ENCODE data around the gene PPRC1. TPM values are rescaled to one million over a fixed set of nuclear protein-coding genes. Genes with fewer than 3 reads are reported as not detected.

The PPRC1 gene
- total and polyA plus RNA-seq, 2 donors (not counting 3 experiments of a cell fraction or from before 2014, with no cell fraction given), result 27.0 to 49.9 TPM

DNA sequence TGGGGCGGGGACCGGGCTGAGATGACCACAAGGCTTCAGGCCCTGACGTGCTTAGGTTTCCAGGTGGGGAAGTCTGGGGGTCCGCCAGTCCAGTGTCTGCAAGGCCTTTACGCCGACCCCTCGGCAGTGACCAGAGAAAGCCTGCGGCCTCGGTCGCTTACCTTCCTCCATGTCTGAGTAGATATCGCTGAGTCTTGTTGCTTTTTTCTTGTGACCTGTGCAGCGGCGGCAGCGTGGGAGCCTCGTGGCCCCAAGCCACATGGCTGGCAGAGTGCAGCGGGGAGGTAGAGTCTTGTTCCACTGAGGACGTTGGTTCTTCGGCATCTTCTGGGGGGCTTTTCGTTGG is 19.7 kb downstream of the PPRC1 start:
- peak overlapping the region; percentile 96 for H3K4me2 ChIP-seq (ENCODE audit: insufficient read depth, low read length)
- peaks cover 13 to 15% of the 10 kb centered on the region in 2 experiments for H3K36me3 ChIP-seq (ENCODE audit: control insufficient read depth in 2 of 2, extremely low read depth in 1 of 2, insufficient read depth in 2 of 2, low read length in 2 of 2)
- BruUV-seq (replicated peaks), result TSS peak; percentile 67
- no peaks in the 10 kb centered on the region for H3K27me3 ChIP-seq (ENCODE audit: control insufficient read depth in 2 of 2, insufficient read depth in 2 of 2, low read length in 2 of 2)
- H3K9me3 ChIP-seq (replicated peaks; ENCODE audit: control insufficient read depth, insufficient read depth, low read length), result no peaks in the 10 kb centered on the region
- H3K4me3 ChIP-seq (replicated peaks in 1 of 3; ENCODE audit: insufficient read depth in 1 of 3, low read depth in 1 of 3, low read length in 3 of 3), result peak overlapping the region; percentile 24 to 71 (median 66)
- TF ChIP-seq JUN (IDR thresholded peaks at IDR 0.05; ENCODE audit: borderline replicate concordance, insufficient read depth, insufficient read length, low read depth) (no peak), POLR2AphosphoS5 (IDR thresholded peaks at IDR 0.05; ENCODE audit: insufficient read depth, low read depth, low read length) (no peak), FOS (IDR thresholded peaks at IDR 0.05; ENCODE audit: borderline replicate concordance, insufficient read depth, low read length) (no peak)
- TF ChIP-seq, protein P1, sequence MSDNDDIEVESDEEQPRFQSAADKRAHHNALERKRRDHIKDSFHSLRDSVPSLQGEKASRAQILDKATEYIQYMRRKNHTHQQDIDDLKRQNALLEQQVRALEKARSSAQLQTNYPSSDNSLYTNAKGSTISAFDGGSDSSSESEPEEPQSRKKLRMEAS (IDR thresholded peaks at IDR 0.05; ENCODE audit: insufficient read depth, insufficient read length), result peak; percentile 37
- DNase-seq (ENCODE audit: low read depth, low spot score), result no peak
- H4K20me1 ChIP-seq (replicated peaks; ENCODE audit: control insufficient read depth, extremely low read depth, insufficient read depth, low read length), result no peaks in the 10 kb centered on the region
- H3K4me1 ChIP-seq (ENCODE audit: control insufficient read depth, extremely low read depth, insufficient read depth, low read length), result peaks cover 17% of the 10 kb centered on the region
- peak overlapping the region; percentile 80 for H3K27ac ChIP-seq (ENCODE audit: insufficient read depth, low read depth, low read length)
- H2AFZ ChIP-seq (ENCODE audit: low read depth, low read length), result no peak overlapping the region
- dilution Hi-C loops (cut with MboI; ENCODE audit: extremely low pct_ligation_motif_present, low sequenced_read_pairs) (no loop called here), intact Hi-C loops (cut with micrococcal nuclease) (loop anchor here (1.0 to 5.0 kb wide), 3 partner anchors 20 to 242 kb away; no protein-coding TSS in a partner anchor)
- POLR2A ChIA-PET, result interaction anchor here (0.6 to 1.1 kb wide), 2 partner anchors 20 to 24 kb away, joined by 3 read pairs; partner anchors contain the start of gene PPRC1
- CTCF ChIA-PET, result interaction anchor here (0.9 to 1.5 kb wide), 5 partner anchors 17 to 312 kb away, joined by 3 to 9 read pairs (median 3); partner anchors contain the start of gene PPRC1
- H3K79me2 ChIP-seq (ENCODE audit: control insufficient read depth, insufficient read depth, low read length), result peaks cover 49% of the 10 kb centered on the region
- no peak for FAIRE-seq
- no peaks in the 10 kb centered on the region for H3K9me1 ChIP-seq (replicated peaks; ENCODE audit: control insufficient read depth, extremely low read depth, insufficient read depth, low read length)
- peak overlapping the region; percentile 68 for H3K9ac ChIP-seq (replicated peaks; ENCODE audit: extremely low read depth, insufficient read depth, low read length)

DNA sequence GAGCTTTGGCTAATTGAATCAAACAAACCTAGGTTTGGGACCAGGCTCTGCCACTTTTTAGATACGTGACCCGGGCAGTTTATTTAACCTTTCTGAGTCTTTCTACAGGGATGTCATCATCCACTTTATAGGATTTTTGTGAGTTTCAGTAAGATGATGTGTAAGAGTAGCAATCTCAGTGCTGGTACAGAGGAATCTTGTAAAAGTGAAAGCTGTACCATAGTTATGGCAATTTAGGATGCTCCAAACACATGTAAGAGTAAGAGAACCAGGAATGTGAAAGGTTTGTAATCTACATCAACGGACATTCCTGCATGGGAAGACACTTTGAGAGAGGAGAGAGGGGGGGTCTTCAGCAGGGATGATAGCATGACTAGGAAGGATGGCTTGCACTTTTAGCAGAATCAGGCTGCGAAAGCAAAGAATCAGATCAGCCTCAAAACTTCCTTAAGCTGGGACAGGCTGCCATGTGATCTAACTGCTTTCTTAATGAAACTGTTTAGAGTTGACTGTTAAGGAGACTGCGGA is 20.3 kb downstream of the PPRC1 start:
- H3K4me1 ChIP-seq (ENCODE audit: control insufficient read depth, extremely low read depth, insufficient read depth, low read length), result peaks cover 17% of the 10 kb centered on the region
- H3K27me3 ChIP-seq (ENCODE audit: control insufficient read depth in 2 of 2, insufficient read depth in 2 of 2, low read length in 2 of 2), result no peaks in the 10 kb centered on the region
- DNase-seq (ENCODE audit: low read depth, low spot score) (no peak), FAIRE-seq (peak; percentile 37)
- no TSS peak for BruUV-seq (replicated peaks)
- peaks cover 52% of the 10 kb centered on the region for H3K79me2 ChIP-seq (ENCODE audit: control insufficient read depth, insufficient read depth, low read length)
- ChIA-PET CTCF (interaction anchor here (1.5 to 2.3 kb wide), 2 partner anchors 17 to 20 kb away, joined by 7 to 9 read pairs; partner anchors contain the start of gene PPRC1), POLR2A (no interaction called here)
- peak overlapping the region; percentile 80 for H3K27ac ChIP-seq (ENCODE audit: insufficient read depth, low read depth, low read length)
- peak overlapping the region; percentile 68 for H3K9ac ChIP-seq (replicated peaks; ENCODE audit: extremely low read depth, insufficient read depth, low read length)
- intact Hi-C loops (cut with micrococcal nuclease), result loop anchor here (5.0 kb wide), 1 partner anchor 36 kb away; no protein-coding TSS in a partner anchor
- TF ChIP-seq, protein P2, sequence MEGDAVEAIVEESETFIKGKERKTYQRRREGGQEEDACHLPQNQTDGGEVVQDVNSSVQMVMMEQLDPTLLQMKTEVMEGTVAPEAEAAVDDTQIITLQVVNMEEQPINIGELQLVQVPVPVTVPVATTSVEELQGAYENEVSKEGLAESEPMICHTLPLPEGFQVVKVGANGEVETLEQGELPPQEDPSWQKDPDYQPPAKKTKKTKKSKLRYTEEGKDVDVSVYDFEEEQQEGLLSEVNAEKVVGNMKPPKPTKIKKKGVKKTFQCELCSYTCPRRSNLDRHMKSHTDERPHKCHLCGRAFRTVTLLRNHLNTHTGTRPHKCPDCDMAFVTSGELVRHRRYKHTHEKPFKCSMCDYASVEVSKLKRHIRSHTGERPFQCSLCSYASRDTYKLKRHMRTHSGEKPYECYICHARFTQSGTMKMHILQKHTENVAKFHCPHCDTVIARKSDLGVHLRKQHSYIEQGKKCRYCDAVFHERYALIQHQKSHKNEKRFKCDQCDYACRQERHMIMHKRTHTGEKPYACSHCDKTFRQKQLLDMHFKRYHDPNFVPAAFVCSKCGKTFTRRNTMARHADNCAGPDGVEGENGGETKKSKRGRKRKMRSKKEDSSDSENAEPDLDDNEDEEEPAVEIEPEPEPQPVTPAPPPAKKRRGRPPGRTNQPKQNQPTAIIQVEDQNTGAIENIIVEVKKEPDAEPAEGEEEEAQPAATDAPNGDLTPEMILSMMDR (IDR thresholded peaks at IDR 0.05; ENCODE audit: extremely low read depth in 1 of 2, insufficient read depth in 1 of 2, low read depth in 1 of 2, low read length in 2 of 2), result no peak
- TF ChIP-seq MYC (IDR thresholded peaks at IDR 0.05; ENCODE audit: low read depth, low read length) (no peak), JUN (IDR thresholded peaks at IDR 0.05; ENCODE audit: borderline replicate concordance, insufficient read depth, insufficient read length, low read depth) (no peak), FOS (IDR thresholded peaks at IDR 0.05; ENCODE audit: borderline replicate concordance, insufficient read depth, low read length) (no peak), EZH2 (IDR thresholded peaks at IDR 0.05; ENCODE audit: borderline replicate concordance, low read depth, low read length, severe bottlenecking) (no peak), POLR2AphosphoS5 (IDR thresholded peaks at IDR 0.05; ENCODE audit: insufficient read depth, low read depth, low read length) (no peak), POLR2A (IDR thresholded peaks at IDR 0.05; ENCODE audit: low read depth, low read length) (no peak), GATA2 (IDR thresholded peaks at IDR 0.05; ENCODE audit: insufficient read depth, insufficient read length, low read depth, low read length) (no peak)
- TF ChIP-seq, protein P1 (IDR thresholded peaks at IDR 0.05; ENCODE audit: insufficient read depth, insufficient read length), result no peak
- dilution Hi-C loops (cut with MboI; ENCODE audit: extremely low pct_ligation_motif_present, low sequenced_read_pairs), result no loop called here
- no peaks in the 10 kb centered on the region for H3K9me3 ChIP-seq (replicated peaks; ENCODE audit: control insufficient read depth, insufficient read depth, low read length)
- H3K9me1 ChIP-seq (replicated peaks; ENCODE audit: control insufficient read depth, extremely low read depth, insufficient read depth, low read length), result no peaks in the 10 kb centered on the region
- H3K4me3 ChIP-seq (replicated peaks in 1 of 3; ENCODE audit: insufficient read depth in 1 of 3, low read depth in 1 of 3, low read length in 3 of 3), result peak overlapping the region; percentile 24 to 71 (median 66)
- no peak overlapping the region for H2AFZ ChIP-seq (ENCODE audit: low read depth, low read length)
- H3K4me2 ChIP-seq (ENCODE audit: insufficient read depth, low read length), result peak overlapping the region; percentile 96
- H4K20me1 ChIP-seq (replicated peaks; ENCODE audit: control insufficient read depth, extremely low read depth, insufficient read depth, low read length), result no peaks in the 10 kb centered on the region
- H3K36me3 ChIP-seq (ENCODE audit: control insufficient read depth in 2 of 2, extremely low read depth in 1 of 2, insufficient read depth in 2 of 2, low read length in 2 of 2), result peaks cover 18 to 21% of the 10 kb centered on the region in 2 experiments

Measured in endothelial cell of umbilical vein (primary cell).